Activated naive CD8-positive, alpha-beta T cell (primary cell): Measurements from ENCODE around the gene RASGRF1.
A peak's percentile ranks its signal among the peaks of the same experiment; 100 is the strongest.
"Not testable (repeated sequence)": the region's sequence is repeated elsewhere in the genome, so short reads cannot be mapped to it uniquely, and the experiment has no call there.

Source experiments
- H3K27ac Mint-ChIP-seq: one replicate; pipeline ENCODE4 v1.8.0; 2021; ENCODE audit warnings: mixed read lengths
- H3K27me3 Mint-ChIP-seq: one replicate; pipeline ENCODE4 v1.8.0; 2021; ENCODE audit warnings: mixed read lengths
- H3K36me3 Mint-ChIP-seq: one replicate; pipeline ENCODE4 v1.8.0; 2021; ENCODE audit warnings: mixed read lengths
- H3K4me1 Mint-ChIP-seq: one replicate; pipeline ENCODE4 v1.8.0; 2021; ENCODE audit warnings: low read depth, mixed read lengths
- H3K4me3 Mint-ChIP-seq: one replicate; pipeline ENCODE4 v1.8.0; 2021; ENCODE audit warnings: mild to moderate bottlenecking, mixed read lengths
- H3K9me3 Mint-ChIP-seq: one replicate; pipeline ENCODE4 v1.8.0; 2021; ENCODE audit warnings: low read depth, mixed read lengths

The RASGRF1 gene

GRCh38 chr15:78933187-78933822 lies 157.3 kb downstream of the RASGRF1 start:
- Mint-ChIP-seq H3K4me3 (no peak overlapping the region), H3K36me3 (no peaks in the 10 kb centered on the region), H3K27ac (no peak overlapping the region)

GRCh38 chr15:78932258-78932808 lies 158.2 kb downstream of the RASGRF1 start:
- Mint-ChIP-seq H3K27me3 (no peaks in the 10 kb centered on the region), H3K36me3 (no peaks in the 10 kb centered on the region), H3K27ac (no peak overlapping the region), H3K4me3 (no peak overlapping the region), H3K4me1 (peaks cover 2% of the 10 kb centered on the region), H3K9me3 (no peaks in the 10 kb centered on the region)

More at GRCh38 chr15:78933187-78933822, 157.3 kb downstream of the RASGRF1 start:
- no peaks in the 10 kb centered on the region for H3K9me3 Mint-ChIP-seq
- peaks cover 5% of the 10 kb centered on the region for H3K4me1 Mint-ChIP-seq
- peaks cover under 1% of the 10 kb centered on the region for H3K27me3 Mint-ChIP-seq

GRCh38 chr15:78931439-78932257 lies 158.9 kb downstream of the RASGRF1 start:
- no peaks in the 10 kb centered on the region for H3K27me3 Mint-ChIP-seq
- H3K36me3 Mint-ChIP-seq = no peaks in the 10 kb centered on the region
- no peaks in the 10 kb centered on the region for H3K9me3 Mint-ChIP-seq
- H3K27ac Mint-ChIP-seq = no peak overlapping the region
- no peak overlapping the region for H3K4me3 Mint-ChIP-seq
- no peaks in the 10 kb centered on the region for H3K4me1 Mint-ChIP-seq

GRCh38 chr15:78930577-78931388 lies 159.8 kb downstream of the RASGRF1 start:
- Mint-ChIP-seq H3K36me3 (no peaks in the 10 kb centered on the region), H3K27ac (no peak overlapping the region), H3K27me3 (no peaks in the 10 kb centered on the region), H3K4me1 (no peaks in the 10 kb centered on the region), H3K9me3 (no peaks in the 10 kb centered on the region), H3K4me3 (no peak overlapping the region)

GRCh38 chr15:78929536-78930264 lies 160.9 kb downstream of the RASGRF1 start:
- Mint-ChIP-seq H3K4me1 (no peaks in the 10 kb centered on the region), H3K4me3 (no peak overlapping the region), H3K27me3 (no peaks in the 10 kb centered on the region), H3K9me3 (no peaks in the 10 kb centered on the region), H3K36me3 (no peaks in the 10 kb centered on the region), H3K27ac (no peak overlapping the region)

- Mint-ChIP-seq H3K4me3 (no peak overlapping the region), H3K36me3 (no peaks in the 10 kb centered on the region), H3K27ac (no peak overlapping the region), H3K27me3 (no peaks in the 10 kb centered on the region), H3K4me1 (no peaks in the 10 kb centered on the region), H3K9me3 (no peaks in the 10 kb centered on the region)
Measured at GRCh38 chr15:78928616-78929093, 161.9 kb downstream of the RASGRF1 start.

- H3K27me3 Mint-ChIP-seq, H3K4me3 Mint-ChIP-seq, H3K27ac Mint-ChIP-seq, H3K36me3 Mint-ChIP-seq, H3K9me3 Mint-ChIP-seq, H3K4me1 Mint-ChIP-seq: not testable (repeated sequence)
Measured at GRCh38 chr15:78928176-78928575, 162.4 kb downstream of the RASGRF1 start.

GRCh38 chr15:78927077-78927790 lies 163.3 kb downstream of the RASGRF1 start:
- Mint-ChIP-seq H3K4me3 (no peak overlapping the region), H3K4me1 (no peaks in the 10 kb centered on the region), H3K36me3 (no peaks in the 10 kb centered on the region), H3K27ac (no peak overlapping the region), H3K27me3 (no peaks in the 10 kb centered on the region), H3K9me3 (no peaks in the 10 kb centered on the region)

GRCh38 chr15:78925956-78926743 lies 164.4 kb downstream of the RASGRF1 start:
- H3K4me1 Mint-ChIP-seq = no peaks in the 10 kb centered on the region
- no peak overlapping the region for H3K27ac Mint-ChIP-seq
- no peaks in the 10 kb centered on the region for H3K27me3 Mint-ChIP-seq
- H3K36me3 Mint-ChIP-seq = no peaks in the 10 kb centered on the region
- no peak overlapping the region for H3K4me3 Mint-ChIP-seq
- no peaks in the 10 kb centered on the region for H3K9me3 Mint-ChIP-seq

- H3K27ac Mint-ChIP-seq = no peak overlapping the region
- H3K36me3 Mint-ChIP-seq = no peaks in the 10 kb centered on the region
- H3K27me3 Mint-ChIP-seq = no peaks in the 10 kb centered on the region
- no peaks in the 10 kb centered on the region for H3K9me3 Mint-ChIP-seq
- H3K4me1 Mint-ChIP-seq = no peaks in the 10 kb centered on the region
- no peak overlapping the region for H3K4me3 Mint-ChIP-seq
Measured at GRCh38 chr15:78925076-78925624, 165.4 kb downstream of the RASGRF1 start.

GRCh38 chr15:78923480-78924360 lies 166.9 kb downstream of the RASGRF1 start:
- Mint-ChIP-seq H3K4me1 (no peaks in the 10 kb centered on the region), H3K27me3 (no peaks in the 10 kb centered on the region), H3K4me3 (no peak overlapping the region), H3K9me3 (no peaks in the 10 kb centered on the region), H3K27ac (peak overlapping the region; percentile 61), H3K36me3 (no peaks in the 10 kb centered on the region)

GRCh38 chr15:78923015-78923414 lies 167.6 kb downstream of the RASGRF1 start:
- Mint-ChIP-seq H3K4me3 (no peak overlapping the region), H3K9me3 (no peaks in the 10 kb centered on the region), H3K4me1 (no peaks in the 10 kb centered on the region), H3K36me3 (no peaks in the 10 kb centered on the region), H3K27ac (no peak overlapping the region), H3K27me3 (no peaks in the 10 kb centered on the region)
